ENCODE measurements around the gene HSPA1A. TPM values are rescaled to one million over a fixed set of nuclear protein-coding genes. Genes with fewer than 3 reads are reported as not detected.

The HSPA1A gene
- total RNA-seq, 1 donor from 2014 or later = 347 TPM

DNA sequence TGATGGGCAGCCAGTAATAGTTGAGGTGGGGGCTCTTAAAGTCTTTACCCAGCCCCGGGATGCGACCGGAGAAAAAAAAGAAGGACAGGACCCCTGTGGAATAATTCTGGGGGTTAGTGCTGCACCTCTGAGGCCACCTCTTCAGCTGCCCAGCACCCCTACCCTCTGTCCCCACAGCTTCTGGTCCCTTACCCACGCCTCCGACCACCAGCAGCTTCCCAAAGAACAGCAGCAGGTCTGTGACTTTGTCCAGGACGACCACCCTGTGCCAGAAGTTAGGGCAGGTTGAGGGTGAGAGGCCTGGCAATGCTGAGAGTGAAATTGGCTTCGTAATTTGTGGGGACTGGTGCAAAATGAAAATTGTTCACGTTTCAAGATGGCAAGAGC, 49.5 kb downstream of the HSPA1A start:
- DNase-seq (ENCODE audit: low spot score) = no peak

DNA sequence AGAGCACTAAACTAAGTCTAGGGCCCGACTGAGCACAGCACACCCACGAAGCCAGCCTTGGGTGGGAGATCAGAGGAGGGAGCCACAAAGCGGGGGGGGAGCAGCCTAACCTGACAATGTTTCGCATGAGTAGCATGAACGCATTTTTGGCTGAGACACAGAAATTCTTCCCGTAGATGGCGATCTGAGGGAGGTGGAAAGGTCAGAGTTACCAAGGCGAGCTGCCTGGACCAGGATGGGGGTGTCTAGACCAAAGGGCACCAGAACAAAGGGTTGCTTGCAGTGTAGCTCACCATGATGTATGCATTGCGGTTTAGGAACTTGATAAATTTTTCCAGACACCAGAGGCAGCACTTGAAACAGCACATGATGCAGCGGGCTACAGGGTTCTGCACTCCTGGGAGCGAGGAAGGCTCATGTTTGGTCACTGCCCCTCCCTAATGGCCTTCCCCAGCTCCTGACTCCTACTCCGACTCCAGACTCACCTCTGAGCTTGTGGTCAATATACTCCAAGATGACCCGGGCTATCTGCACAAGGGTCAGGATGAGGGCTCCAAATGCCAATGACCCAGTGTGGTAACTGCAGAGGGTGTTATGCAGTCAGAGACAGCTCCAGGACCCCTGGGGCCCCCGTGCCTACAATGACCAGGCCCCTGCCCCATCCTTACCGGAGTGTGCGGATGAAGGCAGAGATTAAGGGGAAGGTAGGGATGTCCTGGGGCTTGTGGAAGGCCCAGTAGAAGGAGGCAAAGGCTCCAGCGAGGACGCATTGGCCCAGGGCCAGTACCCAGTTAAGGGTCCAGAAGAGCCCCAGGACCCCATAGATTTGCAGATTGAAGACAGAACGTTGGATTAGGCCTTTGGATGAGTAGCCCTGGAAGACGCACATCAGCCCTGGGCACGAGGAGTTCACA, 50.1 kb downstream of the HSPA1A start:
- no peak for DNase-seq (ENCODE audit: low spot score)

Other genes starting within 250 kb of the HSPA1A start
- gene LTA, start 243.3 kb upstream of the HSPA1A start, total RNA-seq = 1.9 TPM
- gene TNF, start 240.0 kb upstream of the HSPA1A start, total RNA-seq = 6.6 TPM
- 4.9 TPM for gene LTB, start 233.1 kb upstream of the HSPA1A start, total RNA-seq
- 18.4 TPM for gene LST1, start 229.3 kb upstream of the HSPA1A start, total RNA-seq
- gene NCR3, start 222.5 kb upstream of the HSPA1A start, total RNA-seq = not detected
- 26.8 TPM for gene AIF1, start 200.3 kb upstream of the HSPA1A start, total RNA-seq
- 162 TPM for gene PRRC2A, start 194.8 kb upstream of the HSPA1A start, total RNA-seq
- 288 TPM for gene BAG6, start 162.9 kb upstream of the HSPA1A start, total RNA-seq
- gene APOM, start 159.6 kb upstream of the HSPA1A start, total RNA-seq = 2.2 TPM
- 30.5 TPM for gene C6orf47, start 154.8 kb upstream of the HSPA1A start, total RNA-seq
- 18.7 TPM for gene GPANK1, start 150.5 kb upstream of the HSPA1A start, total RNA-seq
- gene CSNK2B, start 149.5 kb upstream of the HSPA1A start, total RNA-seq = 108 TPM
- gene LY6G5B, start 145.6 kb upstream of the HSPA1A start, total RNA-seq = 8.1 TPM
- gene LY6G5C, start 134.5 kb upstream of the HSPA1A start, total RNA-seq = 5.2 TPM
- gene ABHD16A, start 112.2 kb upstream of the HSPA1A start, total RNA-seq = 103 TPM
- not detected for gene LY6G6F, start 108.7 kb upstream of the HSPA1A start, total RNA-seq
- not detected for gene LY6G6D, start 100.2 kb upstream of the HSPA1A start, total RNA-seq
- not detected for gene LY6G6C, start 93.8 kb upstream of the HSPA1A start, total RNA-seq
- 0.37 TPM for gene MPIG6B, start 92.2 kb upstream of the HSPA1A start, total RNA-seq
- 130 TPM for gene DDAH2, start 86.2 kb upstream of the HSPA1A start, total RNA-seq
- 394 TPM for gene CLIC1, start 79.0 kb upstream of the HSPA1A start, total RNA-seq
- gene MSH5, start 75.5 kb upstream of the HSPA1A start, total RNA-seq = 19.7 TPM
- gene SAPCD1, start 52.9 kb upstream of the HSPA1A start, total RNA-seq = 2.7 TPM
- 18.5 TPM for gene VWA7, start 38.2 kb upstream of the HSPA1A start, total RNA-seq
- 49.7 TPM for gene VARS1, start 19.8 kb upstream of the HSPA1A start, total RNA-seq
- 32.5 TPM for gene LSM2, start 8.6 kb upstream of the HSPA1A start, total RNA-seq
- 2.8 TPM for gene HSPA1L, start 260 bp upstream of the HSPA1A start, total RNA-seq
- gene HSPA1B, start 12.2 kb downstream of the HSPA1A start, total RNA-seq = 277 TPM
- gene NEU1, start 47.3 kb downstream of the HSPA1A start, total RNA-seq = 91.2 TPM
- 457 TPM for gene SLC44A4, start 63.5 kb downstream of the HSPA1A start, total RNA-seq
- gene EHMT2, start 82.2 kb downstream of the HSPA1A start, total RNA-seq = 63.4 TPM
- 11.8 TPM for gene ZBTB12, start 86.5 kb downstream of the HSPA1A start, total RNA-seq
- 14.8 TPM for gene C2, start 112.2 kb downstream of the HSPA1A start, total RNA-seq
- 476 TPM for gene CFB, start 130.6 kb downstream of the HSPA1A start, total RNA-seq
- 52.1 TPM for gene NELFE, start 143.4 kb downstream of the HSPA1A start, total RNA-seq
- gene SKIC2, start 143.6 kb downstream of the HSPA1A start, total RNA-seq = 81.3 TPM
- gene DXO, start 156.6 kb downstream of the HSPA1A start, total RNA-seq = 27.6 TPM
- 179 TPM for gene C4A, start 166.5 kb downstream of the HSPA1A start, total RNA-seq
- gene C4B, start 199.3 kb downstream of the HSPA1A start, total RNA-seq = 155 TPM
- 1.3 TPM for gene CYP21A2, start 222.9 kb downstream of the HSPA1A start, total RNA-seq

All from mucosa of gallbladder (tissue), 1 donor.